HG03135 (cell line): ENCODE data around the gene DHCR24.

Source experiments
- ATAC-seq: cut with Tn5 transposase; IDR thresholded peaks from one replicate; pipeline ENCODE4 v1.9.1; 2021; ENCODE audit warnings: mild to moderate bottlenecking, moderate library complexity; ENCODE audit not compliant: unreplicated experiment

Gene DHCR24

GRCh38 chr1:54818461-54819194, 68.4 kb downstream of the DHCR24 start:
- no peak for ATAC-seq

- no peak for ATAC-seq
These were observed 70.0 kb downstream of the DHCR24 start for GRCh38 chr1:54816951-54817350.

- ATAC-seq = no peak
These were observed 70.9 kb downstream of the DHCR24 start for GRCh38 chr1:54816130-54816529.

- no peak for ATAC-seq
These were observed 71.7 kb downstream of the DHCR24 start for GRCh38 chr1:54815086-54815876.

GRCh38 chr1:54814571-54814970, 72.4 kb downstream of the DHCR24 start:
- no peak for ATAC-seq

GRCh38 chr1:54814126-54814498, 72.9 kb downstream of the DHCR24 start:
- no peak for ATAC-seq

GRCh38 chr1:54813485-54814125, 73.4 kb downstream of the DHCR24 start:
- ATAC-seq = no peak

GRCh38 chr1:54812801-54813484, 74.1 kb downstream of the DHCR24 start:
- no peak for ATAC-seq

- ATAC-seq = no peak
These were observed 75.0 kb downstream of the DHCR24 start for GRCh38 chr1:54811739-54812655.

- no peak for ATAC-seq
These were observed 75.9 kb downstream of the DHCR24 start for GRCh38 chr1:54811066-54811465.

- peak; percentile 57 for ATAC-seq
These were observed 76.6 kb downstream of the DHCR24 start for GRCh38 chr1:54810153-54810942.

GRCh38 chr1:54809496-54810074, 77.4 kb downstream of the DHCR24 start:
- no peak for ATAC-seq

- ATAC-seq = no peak
These were observed 78.4 kb downstream of the DHCR24 start for GRCh38 chr1:54808443-54809207.

GRCh38 chr1:54807756-54808155, 79.2 kb downstream of the DHCR24 start:
- ATAC-seq = no peak

- no peak for ATAC-seq
These were observed 79.9 kb downstream of the DHCR24 start for GRCh38 chr1:54806931-54807611.

- no peak for ATAC-seq
These were observed 81.0 kb downstream of the DHCR24 start for GRCh38 chr1:54805981-54806381.

GRCh38 chr1:54805466-54805865, 81.5 kb downstream of the DHCR24 start:
- no peak for ATAC-seq
